Hepatocyte (in vitro differentiated cells): ENCODE data around the gene ADCY2. TPM values are rescaled to one million over a fixed set of nuclear protein-coding genes. Genes with fewer than 3 reads are reported as not detected.

Experiments used
- DNase-seq: peaks from one replicate; pipeline ENCODE4 v3.0.0-alpha.2; 2016; ENCODE audit warnings: low spot score
- H2AFZ ChIP-seq: fragments of 200-600 bp; sonication (generic); 2 replicates; pipeline ENCODE4 v1.6.0; 2016; ENCODE audit warnings: antibody characterized with exemption, mild to moderate bottlenecking
- H3K27ac ChIP-seq: fragments of 200-600 bp; sonication (generic); 2 replicates; pipeline ENCODE4 v1.5.1; 2016; ENCODE audit warnings: mild to moderate bottlenecking
- H3K27me3 ChIP-seq: fragments of 200-600 bp; sonication (generic); 2 replicates; pipeline ENCODE4 v1.6.1; 2016
- H3K36me3 ChIP-seq: fragments of 200-600 bp; sonication (generic); replicated peaks from 2 replicates; pipeline ENCODE4 v1.5.1; 2016; ENCODE audit warnings: low read depth; ENCODE audit not compliant: insufficient read depth
- H3K4me1 ChIP-seq: fragments of 200-600 bp; sonication (generic); 2 replicates; pipeline ENCODE4 v1.5.1; 2016; ENCODE audit warnings: mild to moderate bottlenecking, moderate library complexity; ENCODE audit not compliant: insufficient read depth
- H3K4me2 ChIP-seq: fragments of 200-600 bp; sonication (generic); 2 replicates; pipeline ENCODE4 v1.6.0; 2016
- H3K4me3 ChIP-seq: fragments of 200-600 bp; sonication (generic); 2 replicates; pipeline ENCODE4 v1.5.1; 2016; ENCODE audit warnings: mild to moderate bottlenecking
- H3K79me2 ChIP-seq: fragments of 200-600 bp; sonication (generic); 2 replicates; pipeline ENCODE4 v1.6.0; 2017; ENCODE audit warnings: mild to moderate bottlenecking
- H3K9me2 ChIP-seq: fragments of 200-600 bp; sonication (generic); replicated peaks from 2 replicates; pipeline ENCODE4 v1.6.0; 2017; ENCODE audit warnings: mild to moderate bottlenecking; ENCODE audit not compliant: insufficient read depth
- H3K9me3 ChIP-seq: fragments of 200-600 bp; sonication (generic); 2 replicates; pipeline ENCODE4 v1.5.1; 2016; ENCODE audit warnings: low read depth, mild to moderate bottlenecking
- H4K20me1 ChIP-seq: fragments of 200-600 bp; sonication (generic); 2 replicates; pipeline ENCODE4 v1.6.0; 2016; ENCODE audit warnings: mild to moderate bottlenecking; ENCODE audit not compliant: insufficient read depth, poor library complexity, severe bottlenecking
- EZH2 ChIP-seq: fragments of 200-600 bp; sonication (generic); IDR thresholded peaks from 2 replicates; pipeline ENCODE4 v1.6.1; 2016; ENCODE audit warnings: antibody characterized with exemption, mild to moderate bottlenecking, borderline replicate concordance
- EZH2phosphoT487 ChIP-seq: fragments of 200-600 bp; sonication (generic); IDR thresholded peaks from one replicate; pipeline ENCODE4 v1.6.1; 2018; ENCODE audit warnings: antibody characterized with exemption, mild to moderate bottlenecking, low read depth, moderate library complexity; ENCODE audit not compliant: unreplicated experiment, severe bottlenecking
- WGBS: methylation state at CpG from one replicate; pipeline ENCODE4 v1.1.6; 2016; ENCODE audit warnings: low lambda C conversion rate; ENCODE audit errors: missing lambda C conversion rate; 5-methylcytosine and 5-hydroxymethylcytosine counted together
- polyA plus RNA-seq: library from polyadenylated mRNA; unstranded; fragments of >200 nt; fragmentation: Nextera tagmentation; extraction: Ambion mirVana; gene quantifications from 2 replicates; pipeline ENCODE4 v1.2.1, GENCODE V29; 2016
- total RNA-seq: library from RNA; depleted of rRNA; stranded (reverse); fragments of >200 nt; gene quantifications from 2 replicates; pipeline ENCODE4 v1.2.3, GENCODE V29; 2014
- TF ChIP-seq, protein P1 (sequence below): fragments of 200-600 bp; sonication (generic); IDR thresholded peaks from 2 replicates; pipeline ENCODE4 v1.5.1; 2016; ENCODE audit warnings: antibody characterized with exemption, mild to moderate bottlenecking; ENCODE audit not compliant: poor library complexity

ADCY2 gene
- total and polyA plus RNA-seq, 2 experiments from 2014 or later = 3.2 to 8.5 TPM

DNA sequence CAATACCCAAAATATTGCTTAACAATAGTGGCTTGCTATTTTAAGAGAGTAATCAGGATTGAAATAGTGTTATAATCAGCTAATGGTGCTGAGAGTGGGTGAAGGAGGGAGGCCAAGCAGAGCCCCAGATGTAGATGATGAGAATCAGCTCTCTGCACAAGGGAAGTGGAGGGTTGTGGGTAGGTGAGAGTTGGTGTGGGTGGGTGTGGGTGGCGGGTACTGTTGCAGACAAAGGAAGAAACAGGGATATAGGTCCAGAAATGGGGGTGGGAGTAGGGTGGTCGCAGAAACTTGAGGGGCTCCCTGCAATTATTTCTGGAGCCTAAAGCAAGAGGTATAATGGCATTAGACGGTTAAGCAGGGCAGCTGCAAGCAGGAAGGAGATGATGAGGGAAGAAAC is 7.4 kb upstream of the ADCY2 start:
- no peak overlapping the region for H3K4me2 ChIP-seq
- H3K36me3 ChIP-seq = no peaks in the 10 kb centered on the region
- no peaks in the 10 kb centered on the region for H3K9me3 ChIP-seq
- no peak for TF ChIP-seq EZH2phosphoT487
- no peak for TF ChIP-seq EZH2
- TF ChIP-seq, protein P1, sequence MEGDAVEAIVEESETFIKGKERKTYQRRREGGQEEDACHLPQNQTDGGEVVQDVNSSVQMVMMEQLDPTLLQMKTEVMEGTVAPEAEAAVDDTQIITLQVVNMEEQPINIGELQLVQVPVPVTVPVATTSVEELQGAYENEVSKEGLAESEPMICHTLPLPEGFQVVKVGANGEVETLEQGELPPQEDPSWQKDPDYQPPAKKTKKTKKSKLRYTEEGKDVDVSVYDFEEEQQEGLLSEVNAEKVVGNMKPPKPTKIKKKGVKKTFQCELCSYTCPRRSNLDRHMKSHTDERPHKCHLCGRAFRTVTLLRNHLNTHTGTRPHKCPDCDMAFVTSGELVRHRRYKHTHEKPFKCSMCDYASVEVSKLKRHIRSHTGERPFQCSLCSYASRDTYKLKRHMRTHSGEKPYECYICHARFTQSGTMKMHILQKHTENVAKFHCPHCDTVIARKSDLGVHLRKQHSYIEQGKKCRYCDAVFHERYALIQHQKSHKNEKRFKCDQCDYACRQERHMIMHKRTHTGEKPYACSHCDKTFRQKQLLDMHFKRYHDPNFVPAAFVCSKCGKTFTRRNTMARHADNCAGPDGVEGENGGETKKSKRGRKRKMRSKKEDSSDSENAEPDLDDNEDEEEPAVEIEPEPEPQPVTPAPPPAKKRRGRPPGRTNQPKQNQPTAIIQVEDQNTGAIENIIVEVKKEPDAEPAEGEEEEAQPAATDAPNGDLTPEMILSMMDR = no peak
- 83% methylated on average over 3 of the region's 3 CpGs for WGBS
- H3K27ac ChIP-seq = no peak overlapping the region
- no peaks in the 10 kb centered on the region for H3K9me2 ChIP-seq
- H3K4me3 ChIP-seq = no peak overlapping the region
- no peaks in the 10 kb centered on the region for H3K79me2 ChIP-seq
- DNase-seq = no peak
- no peaks in the 10 kb centered on the region for H3K27me3 ChIP-seq
- no peak overlapping the region for H2AFZ ChIP-seq
- no peaks in the 10 kb centered on the region for H4K20me1 ChIP-seq
- H3K4me1 ChIP-seq = no peaks in the 10 kb centered on the region

- Histone ChIP-seq H3K9me2 (no peaks in the 10 kb centered on the region), H3K27me3 (no peaks in the 10 kb centered on the region), H3K79me2 (no peaks in the 10 kb centered on the region), H3K9me3 (no peaks in the 10 kb centered on the region), H4K20me1 (no peaks in the 10 kb centered on the region), H2AFZ (no peak overlapping the region), H3K4me1 (no peaks in the 10 kb centered on the region), H3K4me2 (peak overlapping the region; percentile 60), H3K27ac (no peak overlapping the region), H3K4me3 (no peak overlapping the region), H3K36me3 (no peaks in the 10 kb centered on the region)
- TF ChIP-seq, protein P1 = no peak
- TF ChIP-seq EZH2 = no peak
- TF ChIP-seq EZH2phosphoT487 = no peak
- 37% methylated on average over 9 of the region's 9 CpGs for WGBS
- DNase-seq = peak; percentile 51
These were observed 4.7 kb upstream of the ADCY2 start for GRCh38 chr5:7391215-7391614.

DNA sequence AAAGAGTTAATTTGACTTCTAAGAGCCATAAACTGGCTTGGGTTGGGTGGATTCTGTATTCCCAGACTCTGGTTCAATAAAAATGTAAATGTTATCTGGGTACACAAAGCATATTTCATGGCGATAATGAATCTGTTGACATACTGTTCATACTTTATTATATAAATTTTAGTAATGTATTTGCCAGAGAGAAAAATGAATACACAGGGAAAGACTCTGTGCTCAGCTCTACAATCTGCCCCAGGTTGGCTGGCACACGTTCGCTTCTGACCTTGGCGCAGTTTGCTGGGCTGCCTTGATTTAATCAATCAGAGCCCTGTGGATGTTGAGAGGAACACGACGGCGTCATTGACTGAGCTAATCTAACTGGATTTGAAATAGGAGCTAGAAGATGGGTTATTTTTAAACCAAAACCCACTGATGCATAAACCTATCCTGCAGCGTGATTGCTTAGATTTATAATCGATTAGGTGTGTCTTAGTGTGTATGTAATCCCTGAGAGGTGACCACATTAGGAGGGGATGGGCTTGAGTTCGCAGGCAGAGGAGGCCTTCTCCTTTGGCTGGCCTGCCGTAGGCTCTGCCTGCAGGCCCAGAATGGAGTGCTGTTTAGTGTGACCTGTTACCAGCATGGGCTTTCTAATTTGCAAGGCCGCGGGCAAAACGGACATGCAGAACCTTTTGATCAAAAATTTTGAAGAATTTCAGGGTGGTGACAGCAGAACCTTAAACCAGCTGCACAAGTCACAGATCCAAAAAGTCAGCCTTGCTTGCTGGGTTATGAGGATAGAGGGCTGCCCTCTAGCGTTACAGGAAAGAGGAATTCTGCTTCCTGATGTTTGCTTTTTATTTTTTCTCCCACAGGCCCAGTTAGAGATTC is 3.9 kb upstream of the ADCY2 start:
- H3K27me3 ChIP-seq = peaks cover 6% of the 10 kb centered on the region
- TF ChIP-seq EZH2 (no peak), EZH2phosphoT487 (no peak)
- TF ChIP-seq, protein P1 = peak; percentile 84
- DNase-seq = peak; percentile 66
- no peaks in the 10 kb centered on the region for H3K9me3 ChIP-seq
- H3K27ac ChIP-seq = no peak overlapping the region
- H3K4me1 ChIP-seq = no peaks in the 10 kb centered on the region
- H4K20me1 ChIP-seq = no peaks in the 10 kb centered on the region
- H2AFZ ChIP-seq = no peak overlapping the region
- no peaks in the 10 kb centered on the region for H3K9me2 ChIP-seq
- H3K79me2 ChIP-seq = no peaks in the 10 kb centered on the region
- H3K4me2 ChIP-seq = peak overlapping the region; percentile 60
- no peak overlapping the region for H3K4me3 ChIP-seq
- no peaks in the 10 kb centered on the region for H3K36me3 ChIP-seq
- 54% methylated on average over 15 of the region's 15 CpGs for WGBS
